ENCODE data around the gene MMP2. TPM values are rescaled to one million over a fixed set of nuclear protein-coding genes. Genes with fewer than 3 reads are reported as not detected.

The MMP2 gene
- total RNA-seq, 4 donors from 2014 or later, result 211 to 368 (median 256) TPM

DNA sequence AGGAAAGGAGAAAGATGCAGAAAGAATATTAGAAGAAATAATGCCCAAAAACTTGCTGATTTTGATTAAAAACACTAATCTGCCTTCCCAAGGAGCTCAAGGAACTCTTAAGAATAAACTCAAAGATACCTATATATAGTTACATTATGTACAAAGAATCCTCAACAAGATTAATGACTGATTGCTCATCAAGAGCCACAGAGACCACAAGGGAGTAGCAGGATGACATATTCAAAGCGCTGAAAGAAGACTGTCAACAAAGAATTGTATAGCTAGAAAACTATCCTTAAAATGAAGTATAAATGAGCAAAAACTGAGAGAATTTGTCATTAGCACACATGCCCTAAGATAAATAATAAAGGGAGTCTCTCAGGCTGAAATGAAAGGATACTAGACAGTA, 36.1 kb downstream of the MMP2 start:
- no peak overlapping the region for H3K27ac ChIP-seq (replicated peaks in 1 of 4)
- H3K27me3 ChIP-seq, result peaks cover 0 to 3% (median 0%) of the 10 kb centered on the region in 4 donors
- no peak for DNase-seq (ENCODE audit: extremely low spot score)
- WGBS, result 93% methylated on average over 1 of the region's 1 CpG
- TF ChIP-seq, protein P1, sequence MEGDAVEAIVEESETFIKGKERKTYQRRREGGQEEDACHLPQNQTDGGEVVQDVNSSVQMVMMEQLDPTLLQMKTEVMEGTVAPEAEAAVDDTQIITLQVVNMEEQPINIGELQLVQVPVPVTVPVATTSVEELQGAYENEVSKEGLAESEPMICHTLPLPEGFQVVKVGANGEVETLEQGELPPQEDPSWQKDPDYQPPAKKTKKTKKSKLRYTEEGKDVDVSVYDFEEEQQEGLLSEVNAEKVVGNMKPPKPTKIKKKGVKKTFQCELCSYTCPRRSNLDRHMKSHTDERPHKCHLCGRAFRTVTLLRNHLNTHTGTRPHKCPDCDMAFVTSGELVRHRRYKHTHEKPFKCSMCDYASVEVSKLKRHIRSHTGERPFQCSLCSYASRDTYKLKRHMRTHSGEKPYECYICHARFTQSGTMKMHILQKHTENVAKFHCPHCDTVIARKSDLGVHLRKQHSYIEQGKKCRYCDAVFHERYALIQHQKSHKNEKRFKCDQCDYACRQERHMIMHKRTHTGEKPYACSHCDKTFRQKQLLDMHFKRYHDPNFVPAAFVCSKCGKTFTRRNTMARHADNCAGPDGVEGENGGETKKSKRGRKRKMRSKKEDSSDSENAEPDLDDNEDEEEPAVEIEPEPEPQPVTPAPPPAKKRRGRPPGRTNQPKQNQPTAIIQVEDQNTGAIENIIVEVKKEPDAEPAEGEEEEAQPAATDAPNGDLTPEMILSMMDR (IDR thresholded peaks at IDR 0.05), result no peak
- no peak for TF ChIP-seq POLR2AphosphoS5 (IDR thresholded peaks at IDR 0.05)
- TF ChIP-seq POLR2A (IDR thresholded peaks at IDR 0.05; ENCODE audit: low read depth), result no peak
- no peak for TF ChIP-seq EP300 (IDR thresholded peaks at IDR 0.05)
- H3K36me3 ChIP-seq, result no peaks in the 10 kb centered on the region
- peaks cover 0 to 20% (median 0%) of the 10 kb centered on the region in 4 donors for H3K9me3 ChIP-seq
- intact Hi-C loops (cut with DNase I), result no loop called here
- peaks cover 0 to 3% (median 0%) of the 10 kb centered on the region in 4 donors for H3K4me1 ChIP-seq
- H3K4me3 ChIP-seq, result no peak overlapping the region

- DNase-seq (ENCODE audit: extremely low spot score), result no peak
- H3K27me3 ChIP-seq, result no peaks in the 10 kb centered on the region
- H3K4me3 ChIP-seq, result no peak overlapping the region
- 52% methylated on average over 1 of the region's 1 CpG for WGBS
- TF ChIP-seq POLR2A (IDR thresholded peaks at IDR 0.05; ENCODE audit: low read depth) (no peak), POLR2AphosphoS5 (IDR thresholded peaks at IDR 0.05) (no peak), EP300 (IDR thresholded peaks at IDR 0.05) (no peak)
- TF ChIP-seq, protein P1 (IDR thresholded peaks at IDR 0.05), result no peak
- no peaks in the 10 kb centered on the region for H3K36me3 ChIP-seq
- peaks cover 0 to 8% (median 0%) of the 10 kb centered on the region in 4 donors for H3K4me1 ChIP-seq
- intact Hi-C loops (cut with DNase I), result no loop called here
- H3K27ac ChIP-seq (replicated peaks in 1 of 4), result no peak overlapping the region
- H3K9me3 ChIP-seq, result peaks cover 0 to 16% (median 7%) of the 10 kb centered on the region in 4 donors
Observed at GRCh38 chr16:55521792-55522191, 42.8 kb downstream of the MMP2 start.

DNA sequence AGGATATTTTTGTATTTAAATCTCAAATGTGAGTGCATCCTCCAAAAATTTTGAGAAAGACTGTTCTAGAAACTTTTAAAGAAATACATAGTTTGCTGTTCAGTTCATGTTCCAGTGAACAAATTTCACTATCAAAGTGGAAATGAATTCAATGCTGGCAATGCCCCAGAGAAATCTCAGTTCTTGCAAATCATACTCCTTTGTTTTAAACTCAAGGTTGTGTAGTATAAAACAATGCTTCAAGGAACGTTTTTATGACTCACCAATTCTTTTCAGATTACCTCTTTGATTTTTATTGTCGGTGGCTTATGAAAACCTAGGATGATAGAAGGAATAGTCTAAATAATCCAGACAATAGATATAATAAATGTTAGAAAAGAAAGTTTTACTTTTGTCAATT, 47.4 kb downstream of the MMP2 start:
- Histone ChIP-seq H3K4me1 (peaks cover 0 to 8% (median 0%) of the 10 kb centered on the region in 4 donors), H3K4me3 (no peak overlapping the region), H3K27ac (replicated peaks in 1 of 4) (no peak overlapping the region), H3K9me3 (peaks cover 0 to 14% (median 6%) of the 10 kb centered on the region in 4 donors), H3K27me3 (no peaks in the 10 kb centered on the region), H3K36me3 (no peaks in the 10 kb centered on the region)
- WGBS, result 25% methylated on average over 2 of the region's 2 CpGs
- DNase-seq (ENCODE audit: extremely low spot score), result no peak
- TF ChIP-seq, protein P1 (IDR thresholded peaks at IDR 0.05), result no peak
- TF ChIP-seq POLR2A (IDR thresholded peaks at IDR 0.05; ENCODE audit: low read depth) (no peak), EP300 (IDR thresholded peaks at IDR 0.05) (no peak), POLR2AphosphoS5 (IDR thresholded peaks at IDR 0.05) (no peak)
- intact Hi-C loops (cut with DNase I), result no loop called here

DNA sequence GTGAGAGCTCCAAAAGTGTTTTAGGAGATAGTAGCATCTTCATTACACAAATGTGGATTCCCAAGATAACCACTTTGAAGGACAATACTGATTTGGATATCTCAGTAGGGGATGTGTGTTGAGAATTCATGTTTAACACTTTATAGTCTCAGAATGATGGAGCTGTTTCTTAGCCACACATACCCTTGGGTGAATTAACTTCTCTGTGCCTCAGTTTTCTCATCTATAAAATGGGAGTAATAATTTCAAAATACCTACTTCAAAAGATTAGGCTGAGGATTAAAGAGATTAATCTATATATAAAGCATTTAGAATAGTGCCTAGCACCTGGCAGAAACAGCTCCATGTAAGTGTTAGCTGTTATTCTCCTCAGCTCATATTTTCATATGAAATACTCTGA, 48.9 kb downstream of the MMP2 start:
- no peak overlapping the region for H3K27ac ChIP-seq (replicated peaks in 1 of 4)
- no peak overlapping the region for H3K4me3 ChIP-seq
- TF ChIP-seq EP300 (IDR thresholded peaks at IDR 0.05), result no peak
- TF ChIP-seq POLR2AphosphoS5 (IDR thresholded peaks at IDR 0.05), result no peak
- no peak for TF ChIP-seq POLR2A (IDR thresholded peaks at IDR 0.05; ENCODE audit: low read depth)
- TF ChIP-seq, protein P1 (IDR thresholded peaks at IDR 0.05), result no peak
- H3K27me3 ChIP-seq, result no peaks in the 10 kb centered on the region
- intact Hi-C loops (cut with DNase I), result no loop called here
- H3K9me3 ChIP-seq, result peaks cover 0 to 1% (median 0%) of the 10 kb centered on the region in 4 donors
- DNase-seq (ENCODE audit: extremely low spot score), result no peak
- H3K4me1 ChIP-seq, result peaks cover 0 to 8% (median 0%) of the 10 kb centered on the region in 4 donors
- H3K36me3 ChIP-seq, result no peaks in the 10 kb centered on the region

DNA sequence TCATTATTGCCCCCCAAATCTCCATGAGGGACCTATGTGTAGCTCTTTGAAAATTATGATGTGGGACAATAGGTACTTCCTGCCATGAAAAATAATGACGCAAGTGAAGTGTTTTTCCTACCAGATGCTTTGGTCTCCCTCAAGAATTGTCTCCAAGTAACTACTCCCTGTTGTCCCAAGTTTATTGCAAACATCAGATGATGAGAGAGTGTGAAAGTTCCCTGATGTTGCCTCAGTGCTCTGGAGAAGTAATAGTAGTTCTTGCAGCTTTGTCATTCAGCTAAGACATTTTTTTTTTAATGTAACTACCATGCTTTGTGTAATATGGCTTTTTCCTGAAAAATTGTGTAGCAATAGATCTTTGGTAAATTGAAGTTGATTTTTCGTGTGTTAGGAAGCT, 50.0 kb downstream of the MMP2 start:
- Histone ChIP-seq H3K4me1 (peaks cover 0 to 8% (median 0%) of the 10 kb centered on the region in 4 donors), H3K27me3 (no peaks in the 10 kb centered on the region), H3K9me3 (no peaks in the 10 kb centered on the region), H3K36me3 (no peaks in the 10 kb centered on the region), H3K27ac (replicated peaks in 1 of 4) (no peak overlapping the region), H3K4me3 (no peak overlapping the region)
- 60% methylated on average over 2 of the region's 2 CpGs for WGBS
- intact Hi-C loops (cut with DNase I), result no loop called here
- no peak for TF ChIP-seq EP300 (IDR thresholded peaks at IDR 0.05)
- no peak for TF ChIP-seq POLR2AphosphoS5 (IDR thresholded peaks at IDR 0.05)
- no peak for TF ChIP-seq POLR2A (IDR thresholded peaks at IDR 0.05; ENCODE audit: low read depth)
- TF ChIP-seq, protein P1 (IDR thresholded peaks at IDR 0.05), result no peak
- DNase-seq (ENCODE audit: extremely low spot score), result no peak

Data from esophagus muscularis mucosa (tissue), 4 donors.